Suprapubic skin (tissue), 4 donors: ENCODE measurements around the gene RECK. TPM values are rescaled to one million over a fixed set of nuclear protein-coding genes. Genes with fewer than 3 reads are reported as not detected.

Source experiments
- DNase-seq, 2 donors: peaks; one replicate each; pipeline ENCODE4 v3.0.0-alpha.2; 2019; ENCODE audit warnings: low spot score in 2 of 2
- H3K27ac ChIP-seq: fragments of 200-600 bp; sonication (generic); one replicate; pipeline ENCODE4 v1.5.1; 2019
- H3K27me3 ChIP-seq: fragments of 200-600 bp; sonication (generic); one replicate; pipeline ENCODE4 v1.5.1; 2019
- H3K36me3 ChIP-seq: fragments of 200-600 bp; sonication (generic); one replicate; pipeline ENCODE4 v1.5.1; 2019
- H3K4me1 ChIP-seq: fragments of 200-600 bp; sonication (generic); one replicate; pipeline ENCODE4 v1.5.1; 2019
- H3K4me3 ChIP-seq: fragments of 200-600 bp; sonication (generic); one replicate; pipeline ENCODE4 v1.5.1; 2019; ENCODE audit warnings: mild to moderate bottlenecking
- H3K9me3 ChIP-seq: fragments of 200-600 bp; sonication (generic); one replicate; pipeline ENCODE4 v1.5.1; 2019
- CTCF ChIP-seq, 2 donors: fragments of 200-600 bp in 1 of 2; fragments of 450-650 bp in 1 of 2; sonication (generic) in 1 of 2; IDR thresholded peaks; one replicate each; pipeline ENCODE4 v1.5.1; 2016 to 2019; ENCODE audit warnings: antibody characterized with exemption in 2 of 2, mild to moderate bottlenecking in 1 of 2, moderate library complexity in 1 of 2
- EP300 ChIP-seq: sonication (generic); formaldehyde crosslinking; IDR thresholded peaks from one replicate; pipeline ENCODE4 v1.6.1; 2017; ENCODE audit warnings: antibody characterized with exemption
- POLR2A ChIP-seq, 2 donors: fragments of 450-650 bp; IDR thresholded peaks; one replicate each; pipeline ENCODE4 v1.6.1; 2017; ENCODE audit warnings: antibody characterized with exemption in 2 of 2, mild to moderate bottlenecking in 2 of 2, moderate library complexity in 2 of 2
- POLR2AphosphoS5 ChIP-seq, 3 donors: sonication (generic); formaldehyde crosslinking; IDR thresholded peaks; one replicate each; pipeline ENCODE4 v1.6.1; 2017; ENCODE audit warnings: antibody characterized with exemption in 3 of 3
- WGBS: methylation state at CpG from one replicate; pipeline ENCODE4 v1.1.5; 2018; 5-methylcytosine and 5-hydroxymethylcytosine counted together
- total RNA-seq, 4 donors: library from RNA; depleted of rRNA; stranded (reverse); fragments of >200 nt; gene quantifications; one replicate each; pipeline ENCODE4 v1.1.0, GENCODE V29; 2016

The RECK gene
- total RNA-seq, 4 donors from 2014 or later, result 3.1 to 6.4 (median 4.0) TPM

GRCh38 chr9:36151316-36152210, 114.8 kb downstream of the RECK start:
- H3K27ac ChIP-seq, result peak overlapping the region; percentile 66
- no peaks in the 10 kb centered on the region for H3K9me3 ChIP-seq
- H3K4me3 ChIP-seq, result no peak overlapping the region
- 63% methylated on average over 13 of the region's 14 CpGs for WGBS
- H3K27me3 ChIP-seq, result no peaks in the 10 kb centered on the region
- no peaks in the 10 kb centered on the region for H3K36me3 ChIP-seq
- TF ChIP-seq POLR2A (IDR thresholded peaks at IDR 0.05) (no peak), CTCF (IDR thresholded peaks at IDR 0.05) (no peak), POLR2AphosphoS5 (IDR thresholded peaks at IDR 0.05) (no peak), EP300 (no peak)
- DNase-seq, result peak in 1 of 2 donors; percentile 77
- H3K4me1 ChIP-seq, result peaks cover 45% of the 10 kb centered on the region

- Histone ChIP-seq H3K36me3 (no peaks in the 10 kb centered on the region), H3K27ac (no peak overlapping the region), H3K4me3 (no peak overlapping the region), H3K9me3 (no peaks in the 10 kb centered on the region), H3K4me1 (peaks cover 42% of the 10 kb centered on the region), H3K27me3 (no peaks in the 10 kb centered on the region)
- TF ChIP-seq POLR2AphosphoS5 (IDR thresholded peaks at IDR 0.05) (no peak), POLR2A (IDR thresholded peaks at IDR 0.05) (no peak), EP300 (no peak), CTCF (IDR thresholded peaks at IDR 0.05) (no peak)
- WGBS, result 90% methylated on average over 10 of the region's 10 CpGs
- DNase-seq, result no peak
Observed at GRCh38 chr9:36152741-36153438, 116.2 kb downstream of the RECK start.

- 72% methylated on average over 9 of the region's 9 CpGs for WGBS
- no peak for DNase-seq
- Histone ChIP-seq H3K4me3 (no peak overlapping the region), H3K36me3 (no peaks in the 10 kb centered on the region), H3K9me3 (no peaks in the 10 kb centered on the region), H3K27ac (peak overlapping the region; percentile 64), H3K27me3 (no peaks in the 10 kb centered on the region), H3K4me1 (peaks cover 35% of the 10 kb centered on the region)
- TF ChIP-seq POLR2AphosphoS5 (IDR thresholded peaks at IDR 0.05), result no peak
- TF ChIP-seq EP300, result no peak
- TF ChIP-seq CTCF (IDR thresholded peaks at IDR 0.05), result no peak
- no peak for TF ChIP-seq POLR2A (IDR thresholded peaks at IDR 0.05)
Observed at GRCh38 chr9:36153746-36154145, 117.0 kb downstream of the RECK start.

GRCh38 chr9:36154331-36154952, 117.7 kb downstream of the RECK start:
- no peaks in the 10 kb centered on the region for H3K36me3 ChIP-seq
- H3K27me3 ChIP-seq, result no peaks in the 10 kb centered on the region
- H3K27ac ChIP-seq, result peak overlapping the region; percentile 64
- H3K4me1 ChIP-seq, result peaks cover 32% of the 10 kb centered on the region
- peak in 1 of 2 donors; percentile 80 for DNase-seq
- WGBS, result 30% methylated on average over 11 of the region's 11 CpGs
- no peaks in the 10 kb centered on the region for H3K9me3 ChIP-seq
- TF ChIP-seq POLR2A (IDR thresholded peaks at IDR 0.05) (no peak), EP300 (peak; percentile 44), POLR2AphosphoS5 (IDR thresholded peaks at IDR 0.05) (no peak), CTCF (IDR thresholded peaks at IDR 0.05) (no peak)
- H3K4me3 ChIP-seq, result no peak overlapping the region
